K562 (cell line): ENCODE results near the gene AANAT. TPM values are rescaled to one million over a fixed set of nuclear protein-coding genes. Genes with fewer than 3 reads are reported as not detected.
A peak's percentile ranks its signal among the peaks of the same experiment; 100 is the strongest.

Source experiments
- ATAC-seq: fragments of 200-7000 bp; cut with Tn5 transposase; 3 replicates; pipeline ENCODE4 v1.9.1; 2020; ENCODE audit warnings: moderate library complexity
- BruUV-seq: library from RNA; stranded (reverse); fragments of 400-500 nt; replicated peaks from 2 replicates; lab custom pipeline; 2021; lab: Mats Ljungman, UMichigan
- CTCF ChIA-PET: fragments of 300-600 bp; formaldehyde crosslinking; extraction: SDS; loops from one replicate; lab custom pipeline; 2021; ENCODE audit warnings: low intra/inter-chr PET ratio; lab: Yijun Ruan, JAX
- POLR2A ChIA-PET: fragments of 300-600, 350-650 bp; sonication (Branson Sonifier 250); formaldehyde crosslinking; extraction: SDS; loops from one replicate; lab custom pipeline; 2021; ENCODE audit warnings: antibody characterized with exemption, inconsistent platforms; lab: Yijun Ruan, JAX
- DNase-seq, 4 experiments: peaks; one replicate each; pipeline versions ENCODE4 v3.0.0 to v3.0.0-alpha.2; 2011 to 2018; ENCODE audit warnings: low spot score in 3 of 4, mixed read lengths in 3 of 4; ENCODE audit errors: extremely low read depth in 1 of 4
- FAIRE-seq: peaks from 2 replicates; lab custom pipeline; 2011; peaks lifted over from hg19 to GRCh38; lab: Jason Lieb, UNC
- H2AFZ ChIP-seq: 2 replicates; pipeline ENCODE4 v1.6.0; 2011; ENCODE audit warnings: low read depth, low read length, control low read depth, inconsistent platforms
- H3K27ac ChIP-seq: fragments of 200-600 bp; 3 replicates; pipeline ENCODE4 v1.8.0; 2011; ENCODE audit warnings: low read depth, mild to moderate bottlenecking, control low read depth, inconsistent platforms, low read length, moderate library complexity, mixed read lengths; ENCODE audit errors: extremely low read depth
- H3K27me3 ChIP-seq, 2 experiments: fragments of 300-600 bp in 1 of 2; 2 replicates in 1 of 2; 3 replicates in 1 of 2; pipeline versions ENCODE4 v1.6.0 to v1.8.0; 2011; ENCODE audit warnings: inconsistent platforms in 2 of 2, low read length in 2 of 2, mild to moderate bottlenecking in 1 of 2, mixed read lengths in 1 of 2, moderate library complexity in 1 of 2; ENCODE audit not compliant: control insufficient read depth in 2 of 2, insufficient read depth in 2 of 2
- H3K36me3 ChIP-seq: fragments of 300-600 bp; 3 replicates; pipeline ENCODE4 v1.8.0; 2011; ENCODE audit warnings: mild to moderate bottlenecking, low read length, inconsistent platforms; ENCODE audit not compliant: control insufficient read depth, insufficient read depth
- H3K4me1 ChIP-seq, 2 experiments: fragments of 200-600 bp in 1 of 2; replicated peaks in 1 of 2; 2 replicates in 1 of 2; 3 replicates in 1 of 2; pipeline versions ENCODE4 v1.5.1 to v1.8.0; 2011; ENCODE audit warnings: inconsistent platforms in 2 of 2, low read length in 2 of 2, mild to moderate bottlenecking in 1 of 2, mixed read lengths in 1 of 2, moderate library complexity in 1 of 2; ENCODE audit not compliant: control insufficient read depth in 2 of 2, insufficient read depth in 2 of 2
- H3K4me2 ChIP-seq: 2 replicates; pipeline ENCODE4 v1.6.1; 2011; ENCODE audit warnings: low read length, control low read depth, inconsistent platforms, mixed read lengths; ENCODE audit not compliant: insufficient read depth
- H3K4me3 ChIP-seq: fragments of 200-600 bp; sonication (generic), shearing (Covaris generic); 2 replicates; pipeline ENCODE4 v1.5.1; 2016; ENCODE audit warnings: control low read depth, inconsistent platforms
- H3K79me2 ChIP-seq: fragments of 200-600 bp; 3 replicates; pipeline ENCODE4 v1.8.0; 2011; ENCODE audit warnings: low read length, inconsistent platforms; ENCODE audit not compliant: control insufficient read depth, insufficient read depth
- H3K9ac ChIP-seq, 2 experiments: 2 replicates each; pipeline versions ENCODE4 v1.6.0 to v1.6.1; 2011; ENCODE audit warnings: low read depth in 2 of 2, low read length in 2 of 2, control low read depth in 1 of 2, inconsistent platforms in 1 of 2, mild to moderate bottlenecking in 1 of 2, mixed read lengths in 1 of 2; ENCODE audit not compliant: insufficient read depth in 1 of 2
- H3K9me1 ChIP-seq: one replicate; pipeline ENCODE4 v1.6.0; 2011; ENCODE audit warnings: inconsistent platforms, mild to moderate bottlenecking, low read length, moderate library complexity; ENCODE audit not compliant: control insufficient read depth, insufficient read depth
- H3K9me3 ChIP-seq: replicated peaks from 2 replicates; pipeline ENCODE4 v1.5.1; 2011; ENCODE audit warnings: low read depth, low read length, inconsistent platforms; ENCODE audit not compliant: control insufficient read depth, insufficient read depth
- H4K20me1 ChIP-seq: replicated peaks from 2 replicates; pipeline ENCODE4 v1.6.1; 2011; ENCODE audit warnings: low read length, inconsistent platforms, mixed read lengths; ENCODE audit not compliant: control insufficient read depth, insufficient read depth
- ADNP ChIP-seq: fragments of 200-800 bp; sonication (Bioruptor generic); IDR thresholded peaks from 2 replicates; pipeline ENCODE4 v1.6.1; 2016; ENCODE audit warnings: missing genetic modification characterization, missing compliant biosample characterization
- CBX3 ChIP-seq, 2 experiments: IDR thresholded peaks; 1 replicate in 1 of 2; 2 replicates in 1 of 2; pipeline ENCODE4 v1.6.1; 2012; ENCODE audit warnings: inconsistent platforms in 2 of 2, low read length in 2 of 2, borderline replicate concordance in 1 of 2, control low read depth in 1 of 2
- HLTF ChIP-seq: fragments of 450-650 bp; IDR thresholded peaks from 2 replicates; pipeline ENCODE4 v1.6.1; 2016
- WGBS: fragments of 100-300 bp; shearing (Covaris generic); methylation state at CpG from one replicate; pipeline ENCODE4 v1.1.6; 2016; ENCODE audit warnings: low coverage, mixed read lengths; ENCODE audit not compliant: insufficient coverage; ENCODE audit errors: missing lambda C conversion rate; 5-methylcytosine and 5-hydroxymethylcytosine counted together
- in situ Hi-C: fragments of 300-500 bp; cut with MboI; formaldehyde crosslinking; loops from 4 replicates; pipeline ENCODE4 v1.15.0; 2018; ENCODE audit warnings: inconsistent platforms, mixed read lengths
- intact Hi-C: fragments of 100-400 bp; cut with micrococcal nuclease; formaldehyde crosslinking; loops from 2 replicates; pipeline ENCODE4 v1.14.2; 2022
- polyA plus RNA-seq, 8 experiments: library from polyadenylated mRNA; depleted of rRNA in 4 of 8; stranded (reverse) in 5 of 8; unstranded in 3 of 8; fragments of >200 nt; fragmentation: Nextera tagmentation in 2 of 8; fragmentation: Illumina TruSeq in 1 of 8; extraction: Ambion mirVana in 2 of 8; extraction: Trizol in 1 of 8; gene quantifications; 2 replicates each; pipeline versions ENCODE4 v1.2.1 to v1.2.3, GENCODE V29; 2011 to 2014; ENCODE audit warnings: inconsistent platforms in 1 of 8, missing spikeins in 1 of 8
- total RNA-seq, 7 experiments: library from RNA; depleted of rRNA in 6 of 7; stranded (reverse); fragments of >200 nt in 6 of 7; fragmentation: Illumina TruSeq in 2 of 7; extraction: Trizol in 2 of 7; gene quantifications; 2 replicates each; pipeline versions ENCODE4 v1.2.1 to v1.2.3, GENCODE V29; 2011 to 2021; ENCODE audit warnings: low replicate concordance in 1 of 7
- TF ChIP-seq, protein P1 (sequence below): fragments of 200-800 bp; sonication (Bioruptor generic); IDR thresholded peaks from 2 replicates; pipeline ENCODE4 v1.6.1; 2017; ENCODE audit warnings: missing genetic modification characterization, missing compliant biosample characterization
- TF ChIP-seq, protein P2 (sequence below), 2 experiments: IDR thresholded peaks; 2 replicates each; pipeline ENCODE4 v1.6.1; 2011; ENCODE audit warnings: borderline replicate concordance in 1 of 2, control low read depth in 1 of 2, low read depth in 1 of 2, low read length in 1 of 2, mild to moderate bottlenecking in 1 of 2, mixed read lengths in 1 of 2, moderate library complexity in 1 of 2; ENCODE audit not compliant: insufficient read depth in 1 of 2, insufficient read length in 1 of 2, poor library complexity in 1 of 2, severe bottlenecking in 1 of 2; ENCODE audit errors: extremely low read depth in 1 of 2

AANAT gene
- total and polyA plus RNA-seq, 9 of the 15 experiments (the other 6 are each of a cell fraction or from before 2014, with no cell fraction given): not detected

DNA sequence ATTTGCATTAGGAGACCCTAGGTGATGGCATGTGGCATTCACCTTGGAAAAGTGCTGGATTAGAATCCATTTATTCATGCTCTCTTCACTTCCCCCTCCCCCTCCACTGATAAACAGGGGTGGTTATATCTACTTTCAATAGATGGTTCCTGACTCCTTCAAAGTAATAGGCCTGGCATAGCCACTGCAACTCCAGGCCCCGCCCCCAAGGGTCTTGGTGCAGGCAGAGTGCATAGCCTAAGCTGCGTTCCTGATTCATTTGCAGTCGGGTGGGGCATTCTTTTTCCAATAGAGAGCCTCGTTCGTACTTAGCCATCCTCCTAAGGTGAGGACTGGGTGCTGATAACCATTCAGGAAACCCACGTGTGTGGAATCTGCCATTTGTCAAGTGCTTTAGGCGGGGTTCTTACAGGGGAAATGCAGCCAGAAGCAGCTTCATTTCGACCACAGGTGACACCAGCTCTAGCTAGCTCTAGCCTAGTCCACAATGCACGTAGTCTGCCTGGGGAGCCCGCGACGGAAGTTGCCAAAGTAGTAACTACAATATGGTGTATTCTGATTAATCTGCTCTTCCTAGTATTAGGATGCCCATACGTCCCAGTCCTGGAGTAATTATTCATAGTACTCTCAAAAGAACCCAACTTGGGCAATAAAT lies 25.6 kb upstream of the AANAT start:
- WGBS: 28% methylated on average over 13 of the region's 13 CpGs
- peak overlapping the region; percentile 73 for H3K4me2 ChIP-seq
- peak; percentile 23 for ATAC-seq

More for the DNA sequence above, 25.6 kb upstream of the AANAT start:
- peaks cover 95% of the 10 kb centered on the region for H3K79me2 ChIP-seq
- peaks cover 20% of the 10 kb centered on the region; the same call in 1 of the 2 replicates for H4K20me1 ChIP-seq
- POLR2A ChIA-PET: interaction anchor here (0.6 to 2.7 kb wide), 3 partner anchors 9 to 148 kb away, joined by 3 to 9 read pairs (median 6); no protein-coding TSS in a partner anchor
- H3K27me3 ChIP-seq: no peaks in the 10 kb centered on the region
- peak overlapping the region; percentile 78 for H3K27ac ChIP-seq
- in situ Hi-C loops (no loop called here), intact Hi-C loops (no loop called here)
- TF ChIP-seq, protein P1, sequence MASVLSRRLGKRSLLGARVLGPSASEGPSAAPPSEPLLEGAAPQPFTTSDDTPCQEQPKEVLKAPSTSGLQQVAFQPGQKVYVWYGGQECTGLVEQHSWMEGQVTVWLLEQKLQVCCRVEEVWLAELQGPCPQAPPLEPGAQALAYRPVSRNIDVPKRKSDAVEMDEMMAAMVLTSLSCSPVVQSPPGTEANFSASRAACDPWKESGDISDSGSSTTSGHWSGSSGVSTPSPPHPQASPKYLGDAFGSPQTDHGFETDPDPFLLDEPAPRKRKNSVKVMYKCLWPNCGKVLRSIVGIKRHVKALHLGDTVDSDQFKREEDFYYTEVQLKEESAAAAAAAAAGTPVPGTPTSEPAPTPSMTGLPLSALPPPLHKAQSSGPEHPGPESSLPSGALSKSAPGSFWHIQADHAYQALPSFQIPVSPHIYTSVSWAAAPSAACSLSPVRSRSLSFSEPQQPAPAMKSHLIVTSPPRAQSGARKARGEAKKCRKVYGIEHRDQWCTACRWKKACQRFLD (CRISPR knock-in tag): 0 out of 2 replicates have a peak, but pooled peaks have one; percentile 22
- TF ChIP-seq, protein P2, sequence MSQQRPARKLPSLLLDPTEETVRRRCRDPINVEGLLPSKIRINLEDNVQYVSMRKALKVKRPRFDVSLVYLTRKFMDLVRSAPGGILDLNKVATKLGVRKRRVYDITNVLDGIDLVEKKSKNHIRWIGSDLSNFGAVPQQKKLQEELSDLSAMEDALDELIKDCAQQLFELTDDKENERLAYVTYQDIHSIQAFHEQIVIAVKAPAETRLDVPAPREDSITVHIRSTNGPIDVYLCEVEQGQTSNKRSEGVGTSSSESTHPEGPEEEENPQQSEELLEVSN (IDR thresholded peaks at IDR 0.05; ENCODE audit: borderline replicate concordance in 1 of 2, extremely low read depth in 1 of 2, insufficient read depth in 1 of 2, insufficient read length in 1 of 2, low read depth in 1 of 2, low read length in 1 of 2, poor library complexity in 1 of 2, severe bottlenecking in 1 of 2): peak in 1 of 2 experiments; percentile 43
- TF ChIP-seq HLTF (no peak), CBX3 (IDR thresholded peaks at IDR 0.05; ENCODE audit: borderline replicate concordance in 1 of 2, low read length in 2 of 2) (peak in 1 of 2 experiments; percentile 33; a peak in 1 of 3 replicates), ADNP (no peak)
- no peak overlapping the region for H3K4me3 ChIP-seq
- CTCF ChIA-PET: interaction anchor here (0.5 to 0.7 kb wide), 2 partner anchors 332 to 370 kb away, joined by 3 to 4 read pairs; partner anchors contain the start of gene SRP68
- no peak overlapping the region for H2AFZ ChIP-seq
- FAIRE-seq (no peak), DNase-seq (peak in 2 of 4 experiments; percentile 31 to 43)
- H3K9me1 ChIP-seq: peaks cover 3% of the 10 kb centered on the region
- no TSS peak for BruUV-seq
- H3K36me3 ChIP-seq: peaks cover 12% of the 10 kb centered on the region; the same call in 2 of the 3 replicates
- H3K9me3 ChIP-seq: no peaks in the 10 kb centered on the region
- peaks cover 60 to 73% of the 10 kb centered on the region in 2 experiments for H3K4me1 ChIP-seq
- H3K9ac ChIP-seq: peak overlapping the region in 1 of 2 experiments; percentile 18; a peak in 1 of 4 replicates
